Hindlimb muscle (tissue), 1 donor: ENCODE measurements around the gene MPRIP. TPM values are rescaled to one million over a fixed set of nuclear protein-coding genes. Genes with fewer than 3 reads are reported as not detected.
A peak's percentile ranks its signal among the peaks of the same experiment; 100 is the strongest.
"Not testable (repeated sequence)": the region's sequence is repeated elsewhere in the genome, so short reads cannot be mapped to it uniquely, and the experiment has no call there.

Source experiments
- DNase-seq: peaks from one replicate; pipeline ENCODE4 v3.0.0-alpha.2; 2013
- polyA plus RNA-seq: library from polyadenylated mRNA; unstranded; fragments of 120-200 nt; gene quantifications from one replicate; pipeline ENCODE4 v1.2.1, GENCODE V29; 2013; ENCODE audit not compliant: insufficient read length

MPRIP gene
- 228 TPM for polyA plus RNA-seq

- no peak for DNase-seq
Observed at GRCh38 chr17:17042384-17042736, at the start of gene MPRIP. MPRIP (plus strand) TSS chr17:17042457; CDS start chr17:17042849, 392 bp downstream.

- DNase-seq = no peak
Observed at GRCh38 chr17:16994631-16995030, 47.6 kb upstream of the MPRIP start.

GRCh38 chr17:16995930-16996329 is 46.3 kb upstream of the MPRIP start:
- DNase-seq = no peak

- DNase-seq = not testable (repeated sequence)
Observed at GRCh38 chr17:16996726-16997125, 45.5 kb upstream of the MPRIP start.

GRCh38 chr17:16997514-16998429 is 44.5 kb upstream of the MPRIP start:
- DNase-seq = no peak

- no peak for DNase-seq
Observed at GRCh38 chr17:16999931-17000625, 42.2 kb upstream of the MPRIP start.

- DNase-seq = no peak
Observed at GRCh38 chr17:17001076-17001777, 41.0 kb upstream of the MPRIP start.

GRCh38 chr17:17001874-17002520 is 40.3 kb upstream of the MPRIP start:
- DNase-seq = peak; percentile 76

GRCh38 chr17:17002731-17003715 is 39.2 kb upstream of the MPRIP start:
- not testable (repeated sequence) for DNase-seq

GRCh38 chr17:17004251-17004996 is 37.8 kb upstream of the MPRIP start:
- no peak for DNase-seq

- not testable (repeated sequence) for DNase-seq
Observed at GRCh38 chr17:17004997-17005614, 37.2 kb upstream of the MPRIP start.

GRCh38 chr17:17007891-17008290 is 34.4 kb upstream of the MPRIP start:
- not testable (repeated sequence) for DNase-seq

GRCh38 chr17:17008621-17009397 is 33.4 kb upstream of the MPRIP start:
- DNase-seq = not testable (repeated sequence)

- not testable (repeated sequence) for DNase-seq
Observed at GRCh38 chr17:17009972-17010371, 32.3 kb upstream of the MPRIP start.

- DNase-seq = not testable (repeated sequence)
Observed at GRCh38 chr17:17010545-17011034, 31.7 kb upstream of the MPRIP start.

GRCh38 chr17:17011043-17011907 is 31.0 kb upstream of the MPRIP start:
- not testable (repeated sequence) for DNase-seq

GRCh38 chr17:17013828-17014747 is 28.2 kb upstream of the MPRIP start:
- not testable (repeated sequence) for DNase-seq
